Measurements from ENCODE around the gene DNAJA2.
"Not testable (repeated sequence)": the region's sequence is repeated elsewhere in the genome, so short reads cannot be mapped to it uniquely, and the experiment has no call there.

Gene DNAJA2

GRCh38 chr16:47013172-47013571 lies 39.7 kb upstream of the DNAJA2 start:
- no peak for DNase-seq (ENCODE audit: low read depth)
- H3K4me3 ChIP-seq (ENCODE audit: low read depth, low read length), result no peak overlapping the region
- TF ChIP-seq CTCF (IDR thresholded peaks at IDR 0.05; ENCODE audit: low read depth, low read length, missing control alignments), result no peak

- H3K4me3 ChIP-seq (ENCODE audit: low read depth, low read length); DNase-seq (ENCODE audit: low read depth): not testable (repeated sequence)
Measured at GRCh38 chr16:47010812-47011211, 37.3 kb upstream of the DNAJA2 start.

- no peak for TF ChIP-seq CTCF (IDR thresholded peaks at IDR 0.05; ENCODE audit: low read depth, low read length, missing control alignments)
- H3K4me3 ChIP-seq (ENCODE audit: low read depth, low read length), result no peak overlapping the region
- no peak for DNase-seq (ENCODE audit: low read depth)
Measured at GRCh38 chr16:47008612-47009011, 35.1 kb upstream of the DNAJA2 start.

GRCh38 chr16:47008174-47008573 lies 34.7 kb upstream of the DNAJA2 start:
- DNase-seq (ENCODE audit: low read depth), result no peak
- no peak for TF ChIP-seq CTCF (IDR thresholded peaks at IDR 0.05; ENCODE audit: low read depth, low read length, missing control alignments)
- H3K4me3 ChIP-seq (ENCODE audit: low read depth, low read length), result no peak overlapping the region

GRCh38 chr16:47004652-47005051 lies 31.2 kb upstream of the DNAJA2 start:
- no peak overlapping the region for H3K4me3 ChIP-seq (ENCODE audit: low read depth, low read length)
- DNase-seq (ENCODE audit: low read depth), result no peak
- no peak for TF ChIP-seq CTCF (IDR thresholded peaks at IDR 0.05; ENCODE audit: low read depth, low read length, missing control alignments)

- not testable (repeated sequence) for DNase-seq (ENCODE audit: low read depth); H3K4me3 ChIP-seq (ENCODE audit: low read depth, low read length)
Measured at GRCh38 chr16:47000066-47000465, 26.6 kb upstream of the DNAJA2 start.

- TF ChIP-seq CTCF (IDR thresholded peaks at IDR 0.05; ENCODE audit: low read depth, low read length, missing control alignments), result no peak
- DNase-seq (ENCODE audit: low read depth), result no peak
- H3K4me3 ChIP-seq (ENCODE audit: low read depth, low read length), result no peak overlapping the region
Measured at GRCh38 chr16:46997844-46998243, 24.4 kb upstream of the DNAJA2 start.

GRCh38 chr16:46996952-46997458 lies 23.5 kb upstream of the DNAJA2 start:
- TF ChIP-seq CTCF (IDR thresholded peaks at IDR 0.05; ENCODE audit: low read depth, low read length, missing control alignments), result no peak
- no peak overlapping the region for H3K4me3 ChIP-seq (ENCODE audit: low read depth, low read length)
- no peak for DNase-seq (ENCODE audit: low read depth)
